Gastroesophageal sphincter (tissue), 4 donors: ENCODE measurements around the gene PDE1C. TPM values are rescaled to one million over a fixed set of nuclear protein-coding genes. Genes with fewer than 3 reads are reported as not detected.
A peak's percentile ranks its signal among the peaks of the same experiment; 100 is the strongest.

Experiments
- ATAC-seq: fragments of 150-250 bp; one replicate; pipeline ENCODE4 v1.9.1; 2016; ENCODE audit warnings: mild to moderate bottlenecking, moderate library complexity
- H3K27ac ChIP-seq, 4 donors: fragments of 200-600 bp; sonication (generic) in 3 of 4; 1 replicate in 3 of 4; 2 replicates in 1 of 4; pipeline ENCODE4 v1.5.1; 2016 to 2019
- H3K27me3 ChIP-seq: fragments of 200-600 bp; sonication (generic); one replicate; pipeline ENCODE4 v1.5.1; 2019
- H3K36me3 ChIP-seq, 2 donors: fragments of 200-600 bp; sonication (generic); one replicate each; pipeline ENCODE4 v1.5.1; 2019; ENCODE audit warnings: control low read depth in 1 of 2
- H3K4me1 ChIP-seq, 3 donors: fragments of 200-600 bp; sonication (generic); 1 replicate in 2 of 3; 2 replicates in 1 of 3; pipeline ENCODE4 v1.5.1; 2016 to 2019; ENCODE audit warnings: control low read depth in 2 of 3
- H3K4me3 ChIP-seq, 2 donors: fragments of 200-600 bp; sonication (generic); one replicate each; pipeline ENCODE4 v1.5.1; 2019; ENCODE audit warnings: mild to moderate bottlenecking in 1 of 2, moderate library complexity in 1 of 2
- H3K9me3 ChIP-seq, 3 donors: fragments of 200-600 bp; sonication (generic); one replicate each; pipeline ENCODE4 v1.5.1; 2017 to 2019; ENCODE audit warnings: control low read depth in 2 of 3
- CTCF ChIP-seq, 4 experiments: fragments of 200-600 bp in 2 of 4; fragments of 450-650 bp in 2 of 4; sonication (generic) in 1 of 4; IDR thresholded peaks; one replicate each; pipeline ENCODE4 v1.5.1; 2017 to 2019; ENCODE audit warnings: antibody characterized with exemption in 4 of 4, mild to moderate bottlenecking in 2 of 4, moderate library complexity in 2 of 4
- EP300 ChIP-seq: sonication (generic); formaldehyde crosslinking; IDR thresholded peaks from one replicate; pipeline ENCODE4 v1.6.1; 2017; ENCODE audit warnings: antibody characterized with exemption, mild to moderate bottlenecking
- POLR2A ChIP-seq, 2 donors: fragments of 450-650 bp; IDR thresholded peaks; one replicate each; pipeline ENCODE4 v1.6.1; 2017; ENCODE audit warnings: antibody characterized with exemption in 2 of 2, mild to moderate bottlenecking in 2 of 2, moderate library complexity in 1 of 2
- POLR2AphosphoS5 ChIP-seq: sonication (generic); formaldehyde crosslinking; IDR thresholded peaks from one replicate; pipeline ENCODE4 v1.6.1; 2017; ENCODE audit warnings: antibody characterized with exemption
- WGBS, 2 donors: methylation state at CpG; one replicate each; pipeline ENCODE4 v1.1.5; 2018; ENCODE audit warnings: low coverage in 1 of 2; 5-methylcytosine and 5-hydroxymethylcytosine counted together
- total RNA-seq, 4 donors: library from RNA; depleted of rRNA; stranded (reverse); fragments of >200 nt; gene quantifications; one replicate each; pipeline ENCODE4 v1.1.0, GENCODE V29; 2016

Gene PDE1C
- total RNA-seq, 4 donors from 2014 or later, result 17.2 to 28.8 (median 21.7) TPM

DNA sequence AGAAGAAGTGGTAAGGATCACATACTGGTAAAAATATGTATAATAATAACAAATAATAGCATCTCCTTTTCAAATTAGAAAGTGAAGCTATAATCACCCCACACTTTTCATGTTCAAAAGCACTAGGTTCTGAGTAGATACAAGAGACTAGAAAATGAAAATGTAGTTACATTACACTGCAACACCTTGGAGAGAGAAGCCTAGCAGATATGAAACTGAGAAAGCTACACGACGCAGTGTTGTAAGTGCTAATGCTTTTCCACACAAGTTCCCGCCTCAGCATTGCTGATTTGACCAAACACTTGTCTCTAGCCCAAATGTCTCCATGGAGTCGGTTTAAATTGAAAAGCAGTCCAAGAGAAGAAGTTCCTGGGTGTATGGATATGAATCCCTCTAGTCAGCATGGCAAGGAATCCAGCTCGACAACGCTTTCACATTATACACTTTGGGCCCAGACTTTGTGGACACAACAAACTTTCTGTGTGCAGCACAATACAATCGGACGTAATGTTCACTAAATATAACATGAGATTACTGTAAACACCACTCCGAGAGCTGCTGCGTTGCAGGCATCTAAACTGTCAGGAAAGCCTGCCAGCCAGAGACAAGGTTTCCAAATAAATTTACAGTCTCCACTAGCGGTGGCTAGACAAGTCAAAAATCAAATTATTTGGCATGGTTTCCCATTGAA, 1.7 kb downstream of the PDE1C start:
- WGBS, 2 donors, result 24 to 41% methylated on average over 9 of the region's 11 CpGs
- ATAC-seq, result no peak
- Histone ChIP-seq H3K27me3 (peaks cover 9% of the 10 kb centered on the region), H3K4me1 (peaks cover 0 to 40% (median 0%) of the 10 kb centered on the region in 3 donors), H3K4me3 (peak overlapping the region; percentile 10 to 16), H3K36me3 (no peaks in the 10 kb centered on the region), H3K27ac (peak overlapping the region in 3 of 4 donors; percentile 1 to 81 (median 38)), H3K9me3 (no peaks in the 10 kb centered on the region)
- TF ChIP-seq EP300 (no peak), POLR2AphosphoS5 (no peak), CTCF (IDR thresholded peaks at IDR 0.05) (no peak), POLR2A (IDR thresholded peaks at IDR 0.05) (no peak)

GRCh38 chr7:32066441-32066840, 3.8 kb downstream of the PDE1C start:
- TF ChIP-seq POLR2A (IDR thresholded peaks at IDR 0.05), result no peak
- peaks cover 9% of the 10 kb centered on the region for H3K27me3 ChIP-seq
- H3K4me3 ChIP-seq, result no peak overlapping the region
- H3K27ac ChIP-seq, result no peak overlapping the region
- no peak for ATAC-seq
- H3K4me1 ChIP-seq, result peaks cover 0 to 33% (median 0%) of the 10 kb centered on the region in 3 donors
- no peaks in the 10 kb centered on the region for H3K36me3 ChIP-seq
- 31 to 51% methylated on average over 2 of the region's 2 CpGs for WGBS, 2 donors
- no peaks in the 10 kb centered on the region for H3K9me3 ChIP-seq

DNA sequence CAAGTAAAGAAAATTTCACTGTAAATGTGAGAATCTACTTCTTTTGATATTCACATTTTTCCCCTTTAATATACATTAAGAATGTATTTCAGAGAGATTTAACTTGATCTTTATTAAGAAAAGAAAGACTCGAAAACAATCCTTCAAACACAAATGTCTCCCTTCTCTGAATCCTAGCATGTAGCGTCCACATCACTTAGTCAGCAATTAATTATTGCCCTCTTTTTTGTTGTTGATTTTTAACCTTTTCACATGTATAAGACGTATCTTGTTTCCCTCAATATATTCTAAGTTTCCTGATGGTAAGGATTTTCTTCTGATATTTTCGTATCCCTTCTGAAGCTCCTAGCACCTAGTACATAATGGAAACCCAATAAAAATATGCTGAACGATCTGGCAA, 6.6 kb downstream of the PDE1C start:
- Histone ChIP-seq H3K27me3 (no peaks in the 10 kb centered on the region), H3K36me3 (no peaks in the 10 kb centered on the region), H3K27ac (no peak overlapping the region), H3K4me1 (peaks cover 0 to 28% (median 6%) of the 10 kb centered on the region in 3 donors), H3K9me3 (no peaks in the 10 kb centered on the region), H3K4me3 (no peak overlapping the region)
- TF ChIP-seq POLR2A (IDR thresholded peaks at IDR 0.05) (no peak), EP300 (no peak), CTCF (IDR thresholded peaks at IDR 0.05) (no peak), POLR2AphosphoS5 (no peak)
- WGBS, 2 donors, result 90 to 92% methylated on average over 5 of the region's 5 CpGs
- ATAC-seq, result no peak

DNA sequence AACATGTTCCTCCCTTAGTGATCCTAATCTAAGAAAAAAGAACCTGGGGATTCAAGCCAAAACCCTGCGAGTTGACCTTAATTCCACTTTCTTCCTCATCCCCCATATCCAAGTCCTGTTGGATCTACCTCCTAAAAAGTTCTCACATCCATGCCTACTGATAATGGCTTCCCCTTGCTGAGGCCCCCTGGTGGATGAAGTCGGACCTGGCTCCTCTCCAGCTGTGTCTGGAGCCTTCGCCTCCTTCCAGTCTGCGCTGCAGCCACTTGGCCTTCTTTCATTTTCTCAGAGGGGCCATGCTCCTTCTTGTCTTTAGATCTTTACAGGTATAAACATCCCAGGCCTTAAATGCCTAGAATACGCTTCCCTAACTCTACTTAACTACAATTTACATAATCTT, 8.1 kb downstream of the PDE1C start:
- H3K27ac ChIP-seq, result peak overlapping the region in 1 of 4 donors; percentile 35
- peak; percentile 53 for ATAC-seq
- peaks cover 5 to 43% (median 6%) of the 10 kb centered on the region in 3 donors for H3K4me1 ChIP-seq
- H3K36me3 ChIP-seq, result no peaks in the 10 kb centered on the region
- H3K27me3 ChIP-seq, result no peaks in the 10 kb centered on the region
- TF ChIP-seq POLR2A (IDR thresholded peaks at IDR 0.05) (no peak), CTCF (IDR thresholded peaks at IDR 0.05) (peak in 3 of 4 experiments; percentile 21 to 48 (median 28)), EP300 (no peak)
- WGBS, 2 donors, result 54 to 67% methylated on average over 4 to 5 of the region's 5 CpGs
- no peaks in the 10 kb centered on the region for H3K9me3 ChIP-seq
- H3K4me3 ChIP-seq, result no peak overlapping the region

DNA sequence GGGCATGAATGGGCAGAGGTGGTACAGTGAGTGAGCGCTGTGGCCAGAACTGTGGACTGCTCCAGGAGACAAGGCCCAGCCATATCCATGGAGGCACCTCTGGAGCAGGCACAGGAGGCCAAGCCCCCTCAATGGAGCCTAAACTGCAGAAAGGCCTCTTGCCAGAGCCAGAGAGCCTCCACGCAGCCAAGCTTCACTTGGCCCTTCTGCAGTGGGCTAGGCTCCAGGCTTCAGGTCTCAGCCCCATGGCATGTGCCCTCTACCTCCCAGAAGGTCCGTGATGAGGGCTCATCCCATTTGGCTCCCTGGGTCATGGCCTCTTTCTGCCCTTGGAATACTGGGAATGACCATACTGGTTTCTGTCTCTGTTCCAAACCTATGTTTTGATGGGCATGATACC, 8.9 kb downstream of the PDE1C start:
- Histone ChIP-seq H3K27me3 (no peaks in the 10 kb centered on the region), H3K27ac (peak overlapping the region in 1 of 4 donors; percentile 21), H3K4me1 (peaks cover 5 to 45% (median 6%) of the 10 kb centered on the region in 3 donors), H3K36me3 (no peaks in the 10 kb centered on the region), H3K9me3 (no peaks in the 10 kb centered on the region), H3K4me3 (no peak overlapping the region)
- no peak for TF ChIP-seq CTCF (IDR thresholded peaks at IDR 0.05)
- TF ChIP-seq POLR2A (IDR thresholded peaks at IDR 0.05), result no peak
- no peak for TF ChIP-seq EP300
- TF ChIP-seq POLR2AphosphoS5, result no peak
- WGBS, 2 donors, result 100% methylated on average over 1 to 2 of the region's 3 CpGs
- ATAC-seq, result no peak
